SK-N-SH treated with all-trans-retinoic acid at 6 μM for 48 hours (cell line): ENCODE measurements around the gene ATP11A.

Experiments
- ARNTL ChIP-seq: fragments of 450-650 bp; formaldehyde crosslinking; IDR thresholded peaks from 2 replicates; pipeline ENCODE4 v1.5.0; 2020; ENCODE audit warnings: low read depth, mild to moderate bottlenecking, moderate library complexity, borderline replicate concordance
- CREB5 ChIP-seq: fragments of 250-450 bp; sonication (Bioruptor Pico); IDR thresholded peaks from 2 replicates; pipeline ENCODE4 v1.5.1; 2020; ENCODE audit warnings: low read depth, mild to moderate bottlenecking, moderate library complexity
- CSDC2 ChIP-seq: fragments of 250-450 bp; sonication (Bioruptor Pico); IDR thresholded peaks from 2 replicates; pipeline ENCODE4 v1.5.0; 2020; ENCODE audit warnings: mild to moderate bottlenecking, moderate library complexity
- ESRRG ChIP-seq: fragments of 250-450 bp; sonication (Bioruptor Pico); IDR thresholded peaks from 2 replicates; pipeline ENCODE4 v1.6.1; 2021; ENCODE audit warnings: mild to moderate bottlenecking
- PATZ1 ChIP-seq: fragments of 250-450 bp; sonication (Bioruptor Pico); IDR thresholded peaks from 2 replicates; pipeline ENCODE4 v1.8.0; 2020; ENCODE audit warnings: mild to moderate bottlenecking, moderate library complexity, borderline replicate concordance
- ZFP3 ChIP-seq: fragments of 250-450 bp; sonication (Bioruptor Pico); IDR thresholded peaks from 2 replicates; pipeline ENCODE4 v1.5.0; 2020; ENCODE audit warnings: mild to moderate bottlenecking, moderate library complexity
- TF ChIP-seq, protein P1 (sequence below): fragments of 250-450 bp; sonication (Bioruptor Pico); IDR thresholded peaks from 2 replicates; pipeline ENCODE4 v1.5.1; 2021; ENCODE audit warnings: mild to moderate bottlenecking, moderate library complexity

DNA sequence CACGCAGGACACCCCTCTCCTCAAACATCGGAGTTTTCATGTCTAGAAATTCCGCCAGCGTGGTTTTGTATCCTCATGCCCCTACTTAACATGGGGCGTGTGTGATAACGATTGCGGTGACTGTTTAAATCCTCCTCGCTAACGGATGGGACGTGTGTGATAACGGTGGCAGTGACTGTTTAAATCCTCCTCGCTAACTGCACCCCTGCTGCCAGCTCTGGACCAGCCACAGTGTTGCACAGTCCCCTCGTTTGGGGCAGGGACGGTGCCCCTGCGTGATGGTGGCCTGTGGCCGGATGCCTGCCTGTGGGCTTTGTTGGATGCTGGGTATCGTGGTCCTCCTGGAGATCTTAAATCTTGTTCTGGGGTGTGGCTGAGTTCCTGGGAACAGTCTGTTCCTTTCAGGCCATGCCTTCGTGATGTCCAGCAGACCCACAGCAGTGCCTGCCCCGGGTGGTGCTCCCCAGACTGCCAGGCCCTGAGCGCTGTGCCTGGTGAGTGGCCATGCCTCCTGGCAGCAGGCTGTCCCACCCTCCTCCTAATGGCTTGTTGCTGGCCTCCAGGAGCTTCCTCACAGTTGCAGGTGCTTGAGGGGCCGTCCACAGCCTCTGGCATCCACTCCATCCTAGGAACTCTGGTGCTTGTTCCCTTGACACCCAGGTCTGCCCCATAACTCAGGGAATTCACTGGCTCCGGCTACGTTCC, 156.7 kb downstream of the ATP11A start:
- TF ChIP-seq ESRRG: no peak
- no peak for TF ChIP-seq CREB5 (CRISPR knock-in tag)
- TF ChIP-seq CSDC2: no peak
- TF ChIP-seq PATZ1: no peak
- no peak for TF ChIP-seq ARNTL (CRISPR knock-in tag)
- no peak for TF ChIP-seq ZFP3
- TF ChIP-seq, protein P1, sequence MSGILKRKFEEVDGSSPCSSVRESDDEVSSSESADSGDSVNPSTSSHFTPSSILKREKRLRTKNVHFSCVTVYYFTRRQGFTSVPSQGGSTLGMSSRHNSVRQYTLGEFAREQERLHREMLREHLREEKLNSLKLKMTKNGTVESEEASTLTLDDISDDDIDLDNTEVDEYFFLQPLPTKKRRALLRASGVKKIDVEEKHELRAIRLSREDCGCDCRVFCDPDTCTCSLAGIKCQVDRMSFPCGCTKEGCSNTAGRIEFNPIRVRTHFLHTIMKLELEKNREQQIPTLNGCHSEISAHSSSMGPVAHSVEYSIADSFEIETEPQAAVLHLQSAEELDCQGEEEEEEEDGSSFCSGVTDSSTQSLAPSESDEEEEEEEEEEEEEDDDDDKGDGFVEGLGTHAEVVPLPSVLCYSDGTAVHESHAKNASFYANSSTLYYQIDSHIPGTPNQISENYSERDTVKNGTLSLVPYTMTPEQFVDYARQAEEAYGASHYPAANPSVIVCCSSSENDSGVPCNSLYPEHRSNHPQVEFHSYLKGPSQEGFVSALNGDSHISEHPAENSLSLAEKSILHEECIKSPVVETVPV (CRISPR knock-in tag): no peak
